G401.6 (cell line): Measurements from ENCODE around the gene PKDREJ.

Experiments used
- FAIRE-seq: peaks from 2 replicates; lab custom pipeline; 2012; peaks lifted over from hg19 to GRCh38; lab: Jason Lieb, UNC

The PKDREJ gene

DNA sequence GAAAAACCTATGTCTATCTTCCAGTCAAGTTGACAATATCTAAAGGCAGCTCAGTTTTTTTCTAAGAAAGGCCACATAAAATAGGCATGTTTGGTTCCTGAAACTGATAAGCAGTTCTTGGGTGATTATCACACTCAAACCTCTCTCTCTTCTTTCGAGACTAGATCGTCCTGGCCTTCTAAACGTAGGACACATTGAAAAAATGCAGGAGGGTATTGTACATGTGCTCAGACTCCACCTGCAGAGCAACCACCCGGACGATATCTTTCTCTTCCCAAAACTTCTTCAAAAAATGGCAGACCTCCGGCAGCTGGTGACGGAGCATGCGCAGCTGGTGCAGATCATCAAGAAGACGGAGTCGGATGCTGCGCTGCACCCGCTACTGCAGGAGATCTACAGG, 28.2 kb downstream of the PKDREJ start:
- no peak for FAIRE-seq

DNA sequence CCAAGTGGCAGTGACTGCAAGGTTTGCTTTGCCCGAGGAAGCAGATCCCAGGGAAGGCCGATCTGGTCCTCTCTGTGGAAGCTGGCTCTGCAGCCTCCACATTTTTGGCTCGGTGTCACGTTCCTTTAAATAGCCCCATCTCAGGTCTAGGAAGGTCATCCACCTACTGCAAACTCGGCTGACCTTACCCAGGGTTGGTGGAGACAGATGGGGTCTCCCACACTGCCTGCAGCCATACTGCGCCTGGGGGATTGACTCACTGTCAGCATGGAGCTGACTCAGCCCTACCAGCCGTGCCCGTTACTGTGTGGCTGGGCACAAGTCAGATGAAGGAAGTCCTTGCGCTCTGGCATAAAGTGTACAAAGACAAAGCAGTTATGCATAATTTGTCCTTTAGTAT, 29.9 kb downstream of the PKDREJ start:
- FAIRE-seq = no peak

DNA sequence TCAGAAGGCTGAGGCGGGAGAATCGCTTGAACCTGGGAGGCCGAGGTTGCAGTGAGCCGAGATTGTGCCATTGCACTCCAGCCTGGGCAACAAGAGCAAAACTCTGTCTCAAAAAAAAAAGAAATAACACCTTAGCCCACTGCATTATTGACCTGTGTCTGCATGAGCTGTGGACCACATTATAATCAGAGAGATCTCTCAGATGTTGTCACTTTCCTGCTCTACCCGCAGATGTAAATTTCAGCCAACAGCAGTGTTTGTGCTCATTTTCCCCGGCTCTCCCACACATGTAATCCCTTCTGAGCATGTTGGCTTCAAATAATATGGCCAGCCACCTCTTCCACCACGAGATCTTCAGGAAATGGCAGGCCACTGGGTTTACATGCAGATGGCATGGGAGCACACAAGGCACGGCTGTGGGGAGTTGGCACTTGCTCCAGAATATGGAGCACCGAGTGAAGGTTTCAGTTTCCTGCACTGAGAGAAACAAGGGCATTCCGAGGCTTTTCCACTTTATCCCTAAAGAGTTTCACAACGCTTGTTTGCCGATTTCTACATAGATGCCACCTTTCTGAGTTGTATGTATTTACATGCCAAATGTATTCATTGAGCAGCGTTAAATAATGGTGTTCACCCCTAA, 32.8 kb downstream of the PKDREJ start:
- FAIRE-seq = no peak

DNA sequence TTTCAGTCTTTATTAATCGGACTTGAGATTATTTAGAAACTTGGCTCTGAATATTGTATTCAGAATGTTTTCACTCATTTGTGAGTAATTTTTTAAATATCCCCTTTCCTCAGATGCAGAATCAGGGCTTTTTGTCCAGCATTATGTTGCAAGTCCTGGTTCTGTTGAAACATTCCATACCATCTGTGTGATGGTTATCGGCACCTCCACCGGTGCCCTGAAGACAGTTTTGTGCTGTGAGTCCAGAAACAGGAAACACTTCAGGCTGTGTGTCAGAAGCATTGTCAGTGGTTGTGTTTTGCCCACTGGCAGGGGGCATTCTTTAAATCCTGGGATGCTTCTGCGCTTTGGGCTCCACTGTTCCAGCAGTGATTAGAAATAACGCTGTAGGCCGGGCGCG, 33.4 kb downstream of the PKDREJ start:
- FAIRE-seq = no peak

GRCh38 chr22:46226577-46226976, 36.6 kb downstream of the PKDREJ start:
- no peak for FAIRE-seq

DNA sequence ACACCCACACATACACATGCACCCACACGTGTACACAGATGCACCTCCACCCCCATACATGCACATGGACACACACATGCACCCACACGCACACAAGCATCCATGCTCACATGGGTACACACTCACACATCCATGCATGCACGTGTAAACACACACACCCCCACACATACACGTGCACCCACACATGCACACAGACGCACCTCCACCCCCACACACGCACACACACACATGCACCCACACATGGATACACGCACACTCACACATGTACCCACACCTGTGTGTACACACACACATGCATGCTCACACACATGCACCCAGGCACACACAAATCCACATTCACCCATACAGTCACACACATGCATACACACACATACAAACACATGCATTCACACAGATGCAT, 37.5 kb downstream of the PKDREJ start:
- FAIRE-seq = no peak

DNA sequence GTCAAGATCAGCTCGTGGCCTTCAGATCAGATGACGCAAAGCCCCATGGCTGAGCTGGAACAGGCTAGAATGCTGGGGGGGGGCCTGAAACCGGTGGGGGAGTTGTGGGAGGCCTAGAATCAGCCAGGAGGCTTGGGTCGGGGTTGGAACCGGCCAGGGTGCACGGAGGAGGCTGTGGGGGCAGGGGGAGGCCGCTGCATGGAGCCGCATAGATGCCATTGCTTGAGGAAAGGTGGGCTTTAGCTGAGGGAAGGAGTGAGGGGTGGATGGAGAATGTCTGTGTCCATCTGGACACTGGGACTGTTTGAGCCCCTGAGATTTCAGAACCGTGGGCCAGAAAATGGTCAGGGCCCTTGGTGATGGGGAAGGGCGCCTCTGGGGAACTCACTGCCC, 38.2 kb downstream of the PKDREJ start:
- no peak for FAIRE-seq

DNA sequence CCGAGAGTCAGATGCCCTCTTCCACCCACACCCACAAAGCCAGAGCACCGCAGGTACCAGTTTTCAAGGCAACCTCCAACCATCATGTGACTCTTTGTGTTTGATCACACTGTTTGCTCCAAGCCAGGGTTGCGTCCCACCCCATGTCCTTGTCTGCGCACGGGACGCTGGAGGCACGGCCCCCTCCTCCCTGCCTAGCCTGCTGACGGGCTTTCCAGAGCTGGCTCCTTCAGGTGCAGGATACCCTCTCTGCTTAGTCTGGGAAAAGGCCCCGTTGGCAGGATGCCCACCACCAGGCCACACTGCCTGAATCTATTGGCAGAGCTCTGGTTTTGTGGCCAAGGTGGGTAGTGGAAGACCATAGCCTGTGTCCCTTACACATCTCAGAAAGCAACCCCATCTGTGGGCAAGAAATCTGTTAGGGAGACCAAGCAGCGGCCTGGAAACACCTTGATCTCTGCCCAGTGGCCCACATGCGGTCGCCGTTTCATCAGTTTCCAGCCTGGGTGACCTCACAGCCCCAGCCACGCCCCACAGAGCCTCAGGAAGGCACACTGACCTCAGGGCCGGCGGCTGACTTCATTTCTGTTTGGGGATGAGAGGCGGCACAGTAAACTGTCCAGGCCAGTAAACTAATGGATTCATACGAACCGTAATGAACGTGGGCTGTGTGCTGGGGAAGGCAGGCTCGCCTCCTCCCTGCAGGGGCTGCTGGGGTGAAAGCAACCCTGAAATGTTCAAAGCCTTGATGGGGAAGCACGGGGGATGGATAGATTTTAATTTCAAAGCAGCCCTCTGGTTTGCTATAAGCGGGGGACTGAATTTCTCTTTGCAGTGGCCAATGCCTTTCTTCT, 38.9 kb downstream of the PKDREJ start:
- no peak for FAIRE-seq

DNA sequence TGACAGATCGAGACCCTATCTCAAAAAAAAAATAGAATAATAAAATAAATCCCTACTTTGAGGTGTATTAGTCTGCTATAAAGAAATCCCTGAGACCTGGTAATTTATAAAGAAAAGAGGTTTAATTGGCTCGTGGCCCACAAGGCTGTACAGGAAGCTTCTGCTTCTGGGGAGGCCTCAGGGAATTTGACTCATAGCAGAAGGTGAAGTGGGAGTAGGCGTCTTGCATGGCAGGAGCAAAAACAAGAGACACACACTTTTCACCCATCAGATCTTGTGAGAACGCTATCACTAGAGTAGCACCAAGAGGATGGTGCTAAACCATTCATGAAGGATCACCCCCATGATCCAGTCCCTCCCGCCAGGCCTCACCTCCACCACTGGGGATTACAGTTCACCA, 42.2 kb downstream of the PKDREJ start:
- FAIRE-seq = no peak

DNA sequence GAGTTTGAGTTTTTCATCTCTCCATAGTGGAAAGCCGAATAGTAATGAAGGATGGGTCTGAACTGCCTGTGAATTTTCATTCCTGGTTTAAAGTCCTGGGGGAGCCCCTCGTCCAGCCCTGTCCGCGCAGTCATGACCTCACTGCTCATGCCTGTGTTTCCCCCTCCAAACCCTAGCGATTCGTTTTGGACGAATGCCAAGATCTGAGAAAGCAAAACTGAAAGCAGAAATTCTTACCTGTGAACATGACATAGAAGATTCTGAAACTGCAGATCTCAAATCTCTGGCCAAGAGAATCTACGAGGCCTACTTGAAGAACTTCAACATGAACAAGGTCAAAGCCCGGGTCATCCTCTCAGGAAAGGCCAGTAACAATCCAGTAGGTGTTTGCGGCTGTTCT, 43.5 kb downstream of the PKDREJ start:
- no peak for FAIRE-seq

DNA sequence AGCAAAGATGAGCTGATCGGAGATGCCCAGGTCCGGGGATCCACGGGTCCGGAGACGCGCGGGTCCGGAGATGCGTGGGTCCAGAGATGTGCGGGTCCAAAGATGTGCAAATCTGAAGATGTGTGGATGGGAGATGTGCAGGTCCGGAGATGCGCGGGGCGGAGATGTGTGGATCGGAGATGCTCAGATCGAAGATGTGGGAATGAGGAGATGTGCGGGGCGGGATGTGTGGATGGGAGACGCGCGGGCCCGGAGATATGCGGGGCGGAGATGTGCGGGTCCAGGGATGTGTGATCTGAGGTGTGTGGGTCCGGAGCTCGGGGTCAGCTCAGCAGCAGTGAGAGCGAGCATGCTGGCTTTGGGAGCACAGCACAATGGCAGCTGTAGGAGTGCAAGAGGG, 48.5 kb downstream of the PKDREJ start:
- FAIRE-seq = no peak

DNA sequence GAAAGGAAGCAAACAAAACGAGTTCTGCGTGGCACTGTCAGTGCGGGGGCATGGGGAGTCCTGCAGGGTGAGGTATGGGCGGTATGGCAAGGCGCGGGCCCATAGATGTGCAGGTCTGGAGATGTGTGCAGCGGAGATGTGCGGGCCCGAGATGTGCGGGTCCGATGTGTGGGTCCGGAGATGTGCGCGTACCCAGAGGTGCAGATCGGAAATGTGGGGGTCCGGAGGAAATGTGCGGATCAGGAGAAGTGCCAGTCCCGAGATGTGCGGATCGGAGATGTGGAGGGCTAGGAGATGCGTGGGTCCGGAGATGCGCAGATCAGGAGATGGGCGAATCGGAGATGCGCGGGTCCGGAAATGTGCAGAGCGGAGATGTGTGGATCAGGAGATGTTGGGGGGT, 49.0 kb downstream of the PKDREJ start:
- no peak for FAIRE-seq

- FAIRE-seq = no peak
Measured at GRCh38 chr22:46213052-46213451, 50.1 kb downstream of the PKDREJ start.

- FAIRE-seq = no peak
Measured at GRCh38 chr22:46212195-46212594, 50.9 kb downstream of the PKDREJ start.

DNA sequence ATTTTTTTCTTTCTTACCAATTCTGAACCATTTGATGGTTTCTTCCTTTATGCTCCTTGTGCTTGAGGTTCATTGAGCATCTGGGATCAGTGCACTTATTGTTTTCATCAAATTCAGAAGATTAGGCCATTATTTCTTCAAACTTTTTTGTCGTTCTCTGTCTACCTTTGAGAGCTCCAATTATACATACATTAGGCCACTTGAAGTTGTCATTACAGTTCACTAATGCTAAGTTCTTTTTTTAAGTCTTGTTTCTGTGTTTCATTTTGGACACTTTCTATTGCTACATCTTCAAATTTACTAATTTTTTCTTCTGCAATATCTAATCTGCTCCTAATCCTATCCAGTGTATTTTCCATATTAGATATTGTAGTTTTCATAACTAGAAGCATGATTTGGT, 53.9 kb downstream of the PKDREJ start:
- FAIRE-seq = no peak
